Type B pancreatic cell (in vitro differentiated cells): ENCODE results near the gene ORAI3. TPM values are rescaled to one million over a fixed set of nuclear protein-coding genes. Genes with fewer than 3 reads are reported as not detected.

Source experiments
- DNase-seq: peaks from one replicate; pipeline ENCODE4 v3.0.0; 2021; ENCODE audit warnings: mixed read lengths; ENCODE audit not compliant: unreplicated experiment; ENCODE audit errors: extremely low spot score
- H3K27ac Mint-ChIP-seq: 2 replicates; pipeline ENCODE4 v1.8.0; 2021; ENCODE audit warnings: mild to moderate bottlenecking, mixed read lengths
- H3K27me3 Mint-ChIP-seq: 2 replicates; pipeline ENCODE4 v1.8.0; 2021; ENCODE audit warnings: mixed read lengths
- H3K36me3 Mint-ChIP-seq: 2 replicates; pipeline ENCODE4 v1.8.0; 2021; ENCODE audit warnings: mixed read lengths
- H3K4me1 Mint-ChIP-seq: one replicate; pipeline ENCODE4 v1.8.0; 2021; ENCODE audit warnings: mixed read lengths; ENCODE audit not compliant: unreplicated experiment
- H3K4me3 Mint-ChIP-seq: 2 replicates; pipeline ENCODE4 v1.8.0; 2021; ENCODE audit warnings: mild to moderate bottlenecking, mixed read lengths
- H3K9me3 Mint-ChIP-seq: 2 replicates; pipeline ENCODE4 v1.8.0; 2021; ENCODE audit warnings: mixed read lengths
- CTCF ChIP-seq: fragments of 200-600 bp; sonication (generic); conservative IDR thresholded peaks from 2 replicates; pipeline ENCODE4 v1.5.0; 2021; ENCODE audit warnings: antibody characterized with exemption, mild to moderate bottlenecking
- long read RNA-seq: library from polyadenylated mRNA; unstranded; transcript quantifications from one replicate; pipeline ENCODE4 v2.0.0, GENCODE V29; 2020
- total RNA-seq: library from RNA; stranded (reverse); gene quantifications from 2 replicates; pipeline ENCODE4 v1.2.1, GENCODE V29; 2021; ENCODE audit warnings: low replicate concordance

Gene ORAI3
- total RNA-seq: 18.7 and 19.4 TPM in 2 replicates
- long read RNA-seq, partial matches to known transcripts: 5 of 10 reads
- long read RNA-seq, other reads (novel, unspliced or antisense): 1 of 10 reads

- peaks cover 10% of the 10 kb centered on the region for H3K36me3 Mint-ChIP-seq
- H3K4me3 Mint-ChIP-seq: peak within 1 kb of the TSS; percentile 90
- H3K27me3 Mint-ChIP-seq: no peaks in the 10 kb centered on the region
- no peak for TF ChIP-seq CTCF
- peaks cover 19% of the 10 kb centered on the region for H3K4me1 Mint-ChIP-seq
- peak within 1 kb of the TSS; percentile 83 for H3K27ac Mint-ChIP-seq
- H3K9me3 Mint-ChIP-seq: no peaks in the 10 kb centered on the region
- no peak for DNase-seq
Observed at GRCh38 chr16:30948667-30949649, at the start of gene ORAI3. ORAI3 (plus strand) TSS chr16:30949068; CDS start chr16:30949290, 222 bp downstream.

GRCh38 chr16:30899794-30900193 is 49.1 kb upstream of the ORAI3 start:
- H3K27ac Mint-ChIP-seq: no peak overlapping the region
- H3K4me3 Mint-ChIP-seq: no peak overlapping the region
- no peak for DNase-seq
- no peaks in the 10 kb centered on the region for H3K36me3 Mint-ChIP-seq
- no peaks in the 10 kb centered on the region for H3K27me3 Mint-ChIP-seq
- no peak for TF ChIP-seq CTCF
- H3K4me1 Mint-ChIP-seq: peaks cover 33% of the 10 kb centered on the region
- no peaks in the 10 kb centered on the region for H3K9me3 Mint-ChIP-seq

DNA sequence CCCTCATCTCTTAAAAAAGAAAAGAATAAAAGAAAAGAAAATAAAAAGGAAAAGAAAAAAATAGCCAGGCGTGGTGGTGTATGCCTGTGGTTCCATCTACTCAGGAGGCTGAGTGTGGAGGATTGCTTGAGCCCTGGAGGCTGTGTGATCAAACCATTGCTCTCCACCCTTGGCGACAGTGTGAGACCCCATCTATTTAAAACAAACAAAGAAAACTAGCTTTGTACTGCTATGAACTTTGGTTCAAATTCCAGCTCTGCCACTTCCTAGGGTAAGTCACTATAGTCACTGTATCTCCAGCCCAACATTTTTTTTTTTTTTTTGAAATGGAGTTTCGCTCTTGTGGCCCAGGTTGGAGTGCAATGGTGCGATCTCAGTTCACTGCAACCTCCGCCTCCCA is 48.3 kb upstream of the ORAI3 start:
- peaks cover 26% of the 10 kb centered on the region for H3K4me1 Mint-ChIP-seq
- TF ChIP-seq CTCF: no peak
- H3K4me3 Mint-ChIP-seq: no peak overlapping the region
- DNase-seq: no peak
- no peaks in the 10 kb centered on the region for H3K9me3 Mint-ChIP-seq
- no peaks in the 10 kb centered on the region for H3K36me3 Mint-ChIP-seq
- H3K27ac Mint-ChIP-seq: no peak overlapping the region
- H3K27me3 Mint-ChIP-seq: no peaks in the 10 kb centered on the region

DNA sequence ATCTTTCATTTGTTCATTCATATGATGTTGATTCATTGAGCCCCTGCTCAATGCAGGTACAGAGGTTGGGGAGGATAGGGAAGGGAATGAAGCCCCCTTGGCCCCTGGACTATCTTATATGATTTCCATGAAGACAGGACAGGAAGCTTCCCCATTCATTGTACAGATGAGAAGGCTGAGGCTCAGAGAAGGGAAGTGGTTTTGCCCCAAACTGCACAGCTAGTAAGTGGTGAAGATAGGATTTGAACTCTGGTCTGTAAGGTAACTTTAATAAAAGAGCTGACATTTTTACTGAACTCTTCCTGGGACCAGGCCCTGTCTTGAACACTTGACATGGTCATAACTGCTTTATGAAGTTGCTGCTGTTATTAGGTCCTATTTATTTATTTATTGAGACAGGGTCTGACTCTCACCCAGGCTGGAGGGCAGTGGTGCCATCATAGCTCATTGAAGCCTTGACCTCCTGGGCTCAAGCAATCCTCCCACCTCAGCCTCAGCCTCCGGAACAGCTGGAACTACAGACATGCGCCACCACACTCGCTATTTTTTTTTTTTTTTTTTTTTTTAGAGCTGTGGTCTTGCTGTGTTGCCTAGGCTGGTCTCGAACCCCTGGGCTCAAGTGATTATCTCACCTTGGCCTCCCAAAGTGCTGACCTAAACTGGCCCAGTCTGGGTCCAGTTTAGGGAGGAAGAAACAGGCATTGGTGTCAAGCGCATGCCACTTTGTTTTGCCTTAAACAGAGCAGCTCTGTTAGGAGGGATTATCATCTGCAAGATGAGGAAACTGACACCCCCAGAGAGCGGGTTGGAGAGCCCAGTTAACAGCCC is 47.5 kb upstream of the ORAI3 start:
- peak overlapping the region; percentile 57 for H3K4me3 Mint-ChIP-seq
- H3K27me3 Mint-ChIP-seq: no peaks in the 10 kb centered on the region
- DNase-seq: no peak
- H3K36me3 Mint-ChIP-seq: no peaks in the 10 kb centered on the region
- no peak for TF ChIP-seq CTCF
- H3K4me1 Mint-ChIP-seq: peaks cover 18% of the 10 kb centered on the region
- H3K27ac Mint-ChIP-seq: peak overlapping the region; percentile 43
- no peaks in the 10 kb centered on the region for H3K9me3 Mint-ChIP-seq
